ENCODE measurements around the gene KCNJ16.

GRCh38 chr17:70060415-70060814, 14.6 kb upstream of the KCNJ16 start:
- TF ChIP-seq, protein P1, sequence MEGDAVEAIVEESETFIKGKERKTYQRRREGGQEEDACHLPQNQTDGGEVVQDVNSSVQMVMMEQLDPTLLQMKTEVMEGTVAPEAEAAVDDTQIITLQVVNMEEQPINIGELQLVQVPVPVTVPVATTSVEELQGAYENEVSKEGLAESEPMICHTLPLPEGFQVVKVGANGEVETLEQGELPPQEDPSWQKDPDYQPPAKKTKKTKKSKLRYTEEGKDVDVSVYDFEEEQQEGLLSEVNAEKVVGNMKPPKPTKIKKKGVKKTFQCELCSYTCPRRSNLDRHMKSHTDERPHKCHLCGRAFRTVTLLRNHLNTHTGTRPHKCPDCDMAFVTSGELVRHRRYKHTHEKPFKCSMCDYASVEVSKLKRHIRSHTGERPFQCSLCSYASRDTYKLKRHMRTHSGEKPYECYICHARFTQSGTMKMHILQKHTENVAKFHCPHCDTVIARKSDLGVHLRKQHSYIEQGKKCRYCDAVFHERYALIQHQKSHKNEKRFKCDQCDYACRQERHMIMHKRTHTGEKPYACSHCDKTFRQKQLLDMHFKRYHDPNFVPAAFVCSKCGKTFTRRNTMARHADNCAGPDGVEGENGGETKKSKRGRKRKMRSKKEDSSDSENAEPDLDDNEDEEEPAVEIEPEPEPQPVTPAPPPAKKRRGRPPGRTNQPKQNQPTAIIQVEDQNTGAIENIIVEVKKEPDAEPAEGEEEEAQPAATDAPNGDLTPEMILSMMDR (conservative IDR thresholded peaks at IDR 0.05; ENCODE audit: low read depth, low read length): no peak
- no peak for TF ChIP-seq EZH2 (IDR thresholded peaks at IDR 0.05; ENCODE audit: borderline replicate concordance, low read depth, low read length, poor library complexity, severe bottlenecking)

All from A673 (cell line).